Adrenal gland (tissue), 5 donors: ENCODE results near the gene OSBPL10.

Experiments used
- POLR2A ChIP-seq, 2 donors: fragments of 450-650 bp; IDR thresholded peaks; one replicate each; pipeline ENCODE4 v1.6.1; 2017; ENCODE audit warnings: antibody characterized with exemption in 2 of 2, mild to moderate bottlenecking in 2 of 2, moderate library complexity in 1 of 2
- TF ChIP-seq, protein P1 (sequence below), 6 experiments: fragments of 450-650 bp in 4 of 6; fragments of 200-600 bp in 2 of 6; sonication (generic) in 1 of 6; IDR thresholded peaks; 1 replicate in 5 of 6; 2 replicates in 1 of 6; pipeline versions ENCODE4 v1.5.1 to v1.8.0; 2016 to 2021; ENCODE audit warnings: antibody characterized with exemption in 6 of 6, mild to moderate bottlenecking in 2 of 6, moderate library complexity in 1 of 6
- donor health status: DM: no; HTN: no; CAD: no.

DNA sequence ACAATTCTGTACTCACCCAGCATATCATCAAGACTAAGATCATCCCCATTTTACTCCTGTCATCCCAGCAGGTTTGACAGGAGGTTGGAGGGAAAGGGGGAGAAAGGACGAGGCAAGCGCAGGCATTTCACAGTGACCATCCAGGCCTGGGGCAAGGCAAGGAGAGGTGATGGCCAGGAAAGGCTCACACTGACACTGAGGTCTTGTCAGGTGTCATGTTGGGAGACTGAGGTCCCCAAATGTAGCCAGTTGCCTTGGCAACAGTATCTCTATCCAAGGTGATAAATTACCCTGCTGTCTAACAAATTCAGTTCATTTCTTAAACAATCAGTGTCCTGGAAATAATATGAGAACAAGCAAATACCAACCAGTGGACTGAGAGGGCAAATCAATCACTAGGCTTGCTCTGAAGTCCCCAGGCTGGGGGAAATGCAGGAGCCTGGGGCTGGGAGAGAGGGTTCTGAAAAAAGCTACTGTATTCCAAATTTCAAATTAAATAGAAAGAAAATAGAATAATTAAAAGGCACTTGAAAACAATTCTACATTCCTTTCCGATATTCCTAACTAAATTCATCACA, 172.8 kb downstream of the OSBPL10 start:
- TF ChIP-seq, protein P1, sequence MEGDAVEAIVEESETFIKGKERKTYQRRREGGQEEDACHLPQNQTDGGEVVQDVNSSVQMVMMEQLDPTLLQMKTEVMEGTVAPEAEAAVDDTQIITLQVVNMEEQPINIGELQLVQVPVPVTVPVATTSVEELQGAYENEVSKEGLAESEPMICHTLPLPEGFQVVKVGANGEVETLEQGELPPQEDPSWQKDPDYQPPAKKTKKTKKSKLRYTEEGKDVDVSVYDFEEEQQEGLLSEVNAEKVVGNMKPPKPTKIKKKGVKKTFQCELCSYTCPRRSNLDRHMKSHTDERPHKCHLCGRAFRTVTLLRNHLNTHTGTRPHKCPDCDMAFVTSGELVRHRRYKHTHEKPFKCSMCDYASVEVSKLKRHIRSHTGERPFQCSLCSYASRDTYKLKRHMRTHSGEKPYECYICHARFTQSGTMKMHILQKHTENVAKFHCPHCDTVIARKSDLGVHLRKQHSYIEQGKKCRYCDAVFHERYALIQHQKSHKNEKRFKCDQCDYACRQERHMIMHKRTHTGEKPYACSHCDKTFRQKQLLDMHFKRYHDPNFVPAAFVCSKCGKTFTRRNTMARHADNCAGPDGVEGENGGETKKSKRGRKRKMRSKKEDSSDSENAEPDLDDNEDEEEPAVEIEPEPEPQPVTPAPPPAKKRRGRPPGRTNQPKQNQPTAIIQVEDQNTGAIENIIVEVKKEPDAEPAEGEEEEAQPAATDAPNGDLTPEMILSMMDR (IDR thresholded peaks at IDR 0.05): no peak
- TF ChIP-seq POLR2A (IDR thresholded peaks at IDR 0.05): no peak
